ENCODE measurements around the gene CDKAL1. TPM values are rescaled to one million over a fixed set of nuclear protein-coding genes. Genes with fewer than 3 reads are reported as not detected.

CDKAL1 gene
- total RNA-seq, 1 experiment from 2014 or later: 22.3 TPM

- DNase-seq (ENCODE audit: low read depth): no peak
Observed at GRCh38 chr6:20678831-20679352, 144.6 kb downstream of the CDKAL1 start.

GRCh38 chr6:20680697-20681165 lies 146.5 kb downstream of the CDKAL1 start:
- peak; percentile 34 for DNase-seq (ENCODE audit: low read depth)

GRCh38 chr6:20681243-20681684 lies 147.0 kb downstream of the CDKAL1 start:
- no peak for DNase-seq (ENCODE audit: low read depth)

DNA sequence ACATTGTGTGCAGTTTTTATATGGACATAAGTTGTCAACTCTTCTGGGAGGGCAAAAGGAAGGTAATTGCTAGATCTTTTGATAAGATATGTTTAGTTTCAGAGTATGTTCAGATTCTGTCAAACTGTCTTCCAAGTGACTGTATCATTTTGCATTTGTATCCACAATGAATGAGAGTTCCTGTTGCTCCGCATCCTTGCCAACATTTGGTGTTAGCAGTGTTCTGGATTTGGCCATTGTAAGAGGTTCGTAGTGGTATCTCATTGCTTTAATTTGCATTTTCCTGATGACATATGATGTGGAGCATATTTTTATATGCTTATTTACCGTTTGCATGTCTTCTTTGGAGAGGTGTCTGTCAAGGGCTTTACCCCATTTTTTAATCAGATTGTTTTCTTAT lies 150.2 kb downstream of the CDKAL1 start:
- no peak for DNase-seq (ENCODE audit: low read depth)

- no peak for DNase-seq (ENCODE audit: low read depth)
Observed at GRCh38 chr6:20686142-20686541, 151.9 kb downstream of the CDKAL1 start.

- no peak for DNase-seq (ENCODE audit: low read depth)
Observed at GRCh38 chr6:20687494-20687893, 153.2 kb downstream of the CDKAL1 start.

DNA sequence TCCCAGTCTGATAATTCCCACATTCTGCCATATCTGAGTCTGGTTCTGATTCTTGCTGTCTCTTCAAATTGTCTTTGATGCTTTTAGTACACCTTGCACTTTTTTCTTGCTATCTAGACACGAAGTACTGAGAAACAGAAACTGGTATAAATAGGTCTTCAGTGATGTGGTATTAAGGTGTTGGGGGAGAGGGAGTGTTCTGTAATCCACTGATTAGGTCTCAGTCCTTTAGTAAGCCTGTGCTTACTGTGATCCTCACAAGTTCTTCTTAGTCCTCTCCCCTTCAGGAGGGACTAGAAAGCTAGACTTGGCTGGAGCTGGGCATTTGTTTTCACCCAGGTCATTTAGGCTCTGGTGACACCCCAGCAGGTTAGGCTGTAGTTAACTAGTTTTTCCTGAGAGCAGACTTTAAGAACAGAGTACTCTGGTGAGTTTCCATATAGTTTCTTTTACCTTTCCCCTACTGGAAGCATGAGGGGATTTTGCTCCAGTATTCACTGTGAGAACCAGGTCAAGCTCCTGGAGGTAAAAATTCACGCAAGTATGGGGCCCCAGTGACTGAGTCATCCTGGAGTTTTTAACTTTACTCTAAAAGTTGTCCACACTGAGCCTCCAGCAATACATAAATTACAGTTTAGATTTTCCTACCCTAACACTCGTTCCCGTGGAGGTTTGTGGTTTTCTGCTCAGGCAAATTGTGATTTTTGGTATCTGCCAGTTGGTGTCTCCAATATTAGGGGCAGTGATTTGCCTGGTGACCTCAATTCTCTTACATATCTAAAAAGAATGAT lies 154.6 kb downstream of the CDKAL1 start:
- DNase-seq (ENCODE audit: low read depth): peak; percentile 67

- no peak for DNase-seq (ENCODE audit: low read depth)
Observed at GRCh38 chr6:20691185-20691584, 156.9 kb downstream of the CDKAL1 start.

- DNase-seq (ENCODE audit: low read depth): no peak
Observed at GRCh38 chr6:20692023-20692422, 157.8 kb downstream of the CDKAL1 start.

- peak; percentile 41 for DNase-seq (ENCODE audit: low read depth)
Observed at GRCh38 chr6:20693466-20694063, 159.3 kb downstream of the CDKAL1 start.

DNA sequence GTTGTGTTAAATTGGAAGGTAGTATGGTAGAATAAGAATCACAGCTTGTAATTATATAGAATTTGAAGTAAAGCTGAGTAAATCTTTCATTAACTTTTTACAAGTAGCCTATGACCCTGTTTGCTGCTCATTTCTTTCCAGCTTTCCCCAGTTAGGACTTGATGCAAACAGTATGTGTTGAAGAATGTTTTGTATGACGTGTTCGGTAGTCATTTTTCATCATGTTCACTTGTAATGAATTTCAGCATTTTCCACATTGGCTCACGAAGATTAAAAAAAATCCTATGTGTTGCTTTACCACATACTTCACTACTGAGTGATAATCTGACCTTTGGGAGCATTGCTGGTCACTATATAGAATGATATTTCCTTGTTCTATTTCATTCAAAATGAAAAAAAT lies 162.4 kb downstream of the CDKAL1 start:
- no peak for DNase-seq (ENCODE audit: low read depth)

GRCh38 chr6:20698675-20699074 lies 164.4 kb downstream of the CDKAL1 start:
- DNase-seq (ENCODE audit: low read depth): no peak

DNA sequence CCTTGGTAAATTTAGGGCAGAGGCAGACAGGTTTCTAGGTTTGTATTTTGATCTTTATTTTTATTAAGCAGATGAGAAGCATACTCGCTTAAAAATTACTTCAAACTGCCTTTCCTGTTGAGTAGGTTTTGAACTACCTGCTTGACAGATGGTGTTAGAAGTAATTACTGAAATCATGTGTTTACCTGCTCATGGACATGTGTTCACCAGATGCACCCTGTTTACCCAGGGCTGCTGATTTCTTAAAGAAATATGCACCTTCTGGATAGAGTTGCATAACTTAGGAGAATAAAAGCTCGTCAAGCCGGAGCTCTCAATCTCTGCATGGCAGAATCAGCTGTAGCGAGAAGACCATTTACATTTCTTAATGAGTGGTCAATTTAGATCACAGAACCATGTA lies 165.1 kb downstream of the CDKAL1 start:
- no peak for DNase-seq (ENCODE audit: low read depth)

DNA sequence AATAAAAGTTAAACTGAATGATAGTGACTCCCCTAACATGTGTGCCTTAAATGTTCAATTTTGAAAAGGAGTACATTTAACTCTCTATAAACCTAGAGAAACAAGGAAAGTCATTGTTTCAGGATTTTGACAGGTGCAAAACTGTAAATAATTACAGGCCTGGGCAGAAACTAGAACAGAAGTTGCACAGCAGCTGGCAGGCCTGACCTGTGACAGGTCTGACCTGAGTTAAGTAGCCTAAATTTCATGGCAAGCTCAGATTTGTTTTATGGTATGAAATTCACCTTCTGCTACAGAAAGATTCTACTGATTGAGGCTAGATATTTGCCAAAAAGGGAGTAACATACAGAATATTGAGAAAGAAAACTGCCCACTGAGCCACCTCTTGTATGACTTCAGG lies 166.1 kb downstream of the CDKAL1 start:
- no peak for DNase-seq (ENCODE audit: low read depth)

GRCh38 chr6:20702366-20702765 lies 168.1 kb downstream of the CDKAL1 start:
- no peak for DNase-seq (ENCODE audit: low read depth)

DNA sequence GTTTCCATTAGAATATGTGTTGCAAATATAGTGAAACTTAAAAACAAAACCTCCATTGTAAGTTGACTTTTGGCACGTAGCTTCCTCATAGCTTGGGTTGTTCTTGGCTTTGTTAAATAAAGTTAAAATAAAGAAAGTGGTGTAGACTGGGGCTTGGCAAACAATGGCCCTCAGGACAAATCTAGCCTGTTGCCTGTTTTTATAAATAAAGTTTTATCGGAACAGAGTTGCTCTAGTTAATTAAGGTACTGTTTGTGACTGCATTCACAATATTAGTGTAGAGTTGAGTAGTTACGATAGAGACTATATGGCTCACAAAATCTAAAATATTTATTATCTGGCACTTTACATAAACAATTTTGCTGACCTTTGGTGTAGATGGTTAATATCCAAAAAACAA lies 168.8 kb downstream of the CDKAL1 start:
- no peak for DNase-seq (ENCODE audit: low read depth)

DNA sequence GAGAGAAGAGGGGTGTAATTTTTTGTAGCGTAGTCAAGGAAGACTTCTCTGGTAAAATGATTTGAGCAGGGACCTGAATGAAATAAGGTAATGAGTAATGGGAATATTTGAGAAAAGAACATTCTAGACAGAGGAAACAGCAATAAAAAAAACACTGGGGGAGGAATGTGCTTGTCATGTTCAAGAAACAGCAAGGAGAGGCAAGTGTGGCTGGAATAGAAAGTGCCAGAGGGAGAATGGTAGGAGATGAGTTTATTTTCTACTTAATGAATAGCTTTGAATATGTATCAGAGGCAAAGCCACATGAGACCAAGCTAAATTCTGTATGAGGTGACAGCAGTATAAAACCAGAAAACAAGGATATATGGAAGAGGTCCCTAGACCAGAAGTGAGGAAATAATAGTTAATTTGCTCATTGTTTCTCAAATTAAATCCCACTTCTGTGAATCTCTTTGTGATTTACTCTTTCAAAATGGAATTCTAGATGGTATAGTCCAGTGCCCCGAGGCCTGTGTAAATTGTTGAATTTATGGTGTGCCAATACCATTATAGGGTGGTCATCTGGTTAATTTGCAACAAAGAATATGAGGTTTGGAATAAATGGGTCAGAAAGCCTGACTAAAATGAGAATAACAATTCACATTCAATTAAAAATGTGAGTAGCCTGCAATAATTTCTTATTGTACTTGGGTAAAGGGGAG lies 170.2 kb downstream of the CDKAL1 start:
- DNase-seq (ENCODE audit: low read depth): no peak

DNA sequence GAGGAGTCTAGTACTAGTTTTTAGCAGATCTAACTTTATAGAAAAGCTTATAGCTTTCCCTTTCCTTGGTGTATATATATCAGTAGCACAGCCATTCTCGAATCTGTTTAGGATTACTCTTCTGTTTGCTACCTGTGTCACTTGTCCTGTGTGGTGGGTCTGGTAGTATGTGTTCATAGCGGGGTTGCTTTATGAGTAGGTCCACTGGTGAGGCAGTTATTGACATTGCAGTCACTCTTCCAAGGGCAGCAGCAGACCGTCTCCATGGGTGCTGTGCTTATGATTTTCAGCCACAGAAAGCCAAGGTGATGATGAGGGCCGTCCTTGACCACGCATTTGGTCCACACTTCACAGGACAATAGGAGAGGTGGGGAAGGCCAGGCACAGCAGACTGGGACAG lies 171.5 kb downstream of the CDKAL1 start:
- DNase-seq (ENCODE audit: low read depth): no peak

GRCh38 chr6:20706238-20706938 lies 172.1 kb downstream of the CDKAL1 start:
- peak; percentile 28 for DNase-seq (ENCODE audit: low read depth)

DNA sequence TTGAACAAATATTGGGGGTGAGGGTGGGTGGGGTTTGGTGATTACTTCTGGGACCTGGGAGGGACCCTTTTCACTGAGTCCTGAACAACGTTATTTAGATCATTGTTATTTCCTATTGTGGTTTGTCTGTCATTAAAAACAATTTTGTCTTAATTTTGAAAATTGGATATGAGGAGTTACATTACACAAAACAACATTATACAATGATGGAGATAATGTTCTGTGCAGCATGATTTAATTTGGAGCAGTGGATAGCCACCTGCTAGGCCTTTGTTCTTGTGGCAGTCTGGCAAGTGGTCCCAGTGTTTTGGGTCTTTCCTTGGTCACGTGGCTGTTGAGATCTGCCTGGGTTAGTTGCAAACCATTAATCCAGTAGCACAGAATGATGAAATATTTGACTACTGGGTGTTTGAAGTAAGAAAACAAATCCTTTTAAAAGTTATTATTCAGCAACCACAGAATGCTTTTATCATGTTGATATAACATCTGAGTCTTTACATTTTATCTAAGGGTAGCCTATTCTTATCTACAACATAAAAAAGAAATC lies 172.8 kb downstream of the CDKAL1 start:
- DNase-seq (ENCODE audit: low read depth): no peak

GRCh38 chr6:20707870-20708269 lies 173.6 kb downstream of the CDKAL1 start:
- no peak for DNase-seq (ENCODE audit: low read depth)

All from RPMI7951 (cell line).